Natural killer cell (primary cell): ENCODE data around the gene RCAN2. TPM values are rescaled to one million over a fixed set of nuclear protein-coding genes. Genes with fewer than 3 reads are reported as not detected.

Experiments
- ATAC-seq, 3 donors: fragments of 150-1000 bp in 2 of 3; fragments of 200-7000 bp in 1 of 3; cut with Tn5 transposase; 1 replicate in 1 of 3; 2 replicates in 2 of 3; pipeline ENCODE4 v1.10.0; 2021; ENCODE audit warnings: mild to moderate bottlenecking in 2 of 3, moderate library complexity in 2 of 3
- DNase-seq, 2 donors: peaks; one replicate each; pipeline versions ENCODE4 v3.0.0 to v3.0.0-alpha.2; 2013 to 2021; ENCODE audit warnings: mixed read lengths in 1 of 2
- H3K27ac ChIP-seq: one replicate; pipeline ENCODE4 v1.5.1; 2013; ENCODE audit warnings: mild to moderate bottlenecking, low read length
- H3K27me3 ChIP-seq: one replicate; pipeline ENCODE4 v1.6.1; 2013; ENCODE audit warnings: low read length; ENCODE audit not compliant: control insufficient read depth, insufficient read depth
- H3K36me3 ChIP-seq: one replicate; pipeline ENCODE4 v1.6.1; 2013; ENCODE audit warnings: low read length; ENCODE audit not compliant: control insufficient read depth, insufficient read depth
- H3K4me1 ChIP-seq: one replicate; pipeline ENCODE4 v1.6.1; 2013; ENCODE audit warnings: low read length; ENCODE audit not compliant: control insufficient read depth, insufficient read depth
- H3K4me3 ChIP-seq: one replicate; pipeline ENCODE4 v1.5.1; 2013; ENCODE audit warnings: low read length
- H3K9me3 ChIP-seq: one replicate; pipeline ENCODE4 v1.6.1; 2013; ENCODE audit warnings: low read length; ENCODE audit not compliant: control insufficient read depth, insufficient read depth
- H3K27ac Mint-ChIP-seq, 2 donors: one replicate each; pipeline ENCODE4 v1.8.0; 2022; ENCODE audit warnings: mild to moderate bottlenecking in 2 of 2, mixed read lengths in 2 of 2, moderate library complexity in 1 of 2
- H3K27me3 Mint-ChIP-seq, 2 donors: one replicate each; pipeline ENCODE4 v1.8.0; 2022; ENCODE audit warnings: low read depth in 2 of 2, mixed read lengths in 2 of 2
- H3K36me3 Mint-ChIP-seq: one replicate; pipeline ENCODE4 v1.8.0; 2022; ENCODE audit warnings: mixed read lengths
- H3K4me1 Mint-ChIP-seq, 2 donors: one replicate each; pipeline ENCODE4 v1.8.0; 2022; ENCODE audit warnings: mixed read lengths in 2 of 2
- H3K4me3 Mint-ChIP-seq: one replicate; pipeline ENCODE4 v1.8.0; 2022; ENCODE audit warnings: mild to moderate bottlenecking, moderate library complexity, mixed read lengths
- H3K9me3 Mint-ChIP-seq, 2 donors: one replicate each; pipeline ENCODE4 v1.8.0; 2022; ENCODE audit warnings: mixed read lengths in 2 of 2
- WGBS: methylation state at CpG from one replicate; pipeline ENCODE4 v1.1.7; 2013; ENCODE audit warnings: missing lambda C conversion rate; ENCODE audit not compliant: insufficient coverage; 5-methylcytosine and 5-hydroxymethylcytosine counted together
- intact Hi-C: fragments of 100-400 bp; cut with micrococcal nuclease; formaldehyde crosslinking; loops from one replicate; pipeline ENCODE4 v1.14.2; 2022
- total RNA-seq, 4 donors: library from RNA; stranded (reverse); fragments of 120-200 nt in 1 of 4; gene quantifications; one replicate each; pipeline versions ENCODE4 v1.2.3 to v1.2.4, GENCODE V29; 2013 to 2022
- TF ChIP-seq, protein P1 (sequence below): fragments of 200-600 bp; IDR thresholded peaks from one replicate; pipeline ENCODE4 v1.8.0; 2022; ENCODE audit warnings: antibody characterized with exemption

RCAN2 gene
- total RNA-seq, 3 donors from 2014 or later (not counting 1 experiment from before 2014, with no cell fraction given): 0.43 TPM; not detected in 2

- no peak overlapping the region for H3K4me3 ChIP-seq
- TF ChIP-seq, protein P1, sequence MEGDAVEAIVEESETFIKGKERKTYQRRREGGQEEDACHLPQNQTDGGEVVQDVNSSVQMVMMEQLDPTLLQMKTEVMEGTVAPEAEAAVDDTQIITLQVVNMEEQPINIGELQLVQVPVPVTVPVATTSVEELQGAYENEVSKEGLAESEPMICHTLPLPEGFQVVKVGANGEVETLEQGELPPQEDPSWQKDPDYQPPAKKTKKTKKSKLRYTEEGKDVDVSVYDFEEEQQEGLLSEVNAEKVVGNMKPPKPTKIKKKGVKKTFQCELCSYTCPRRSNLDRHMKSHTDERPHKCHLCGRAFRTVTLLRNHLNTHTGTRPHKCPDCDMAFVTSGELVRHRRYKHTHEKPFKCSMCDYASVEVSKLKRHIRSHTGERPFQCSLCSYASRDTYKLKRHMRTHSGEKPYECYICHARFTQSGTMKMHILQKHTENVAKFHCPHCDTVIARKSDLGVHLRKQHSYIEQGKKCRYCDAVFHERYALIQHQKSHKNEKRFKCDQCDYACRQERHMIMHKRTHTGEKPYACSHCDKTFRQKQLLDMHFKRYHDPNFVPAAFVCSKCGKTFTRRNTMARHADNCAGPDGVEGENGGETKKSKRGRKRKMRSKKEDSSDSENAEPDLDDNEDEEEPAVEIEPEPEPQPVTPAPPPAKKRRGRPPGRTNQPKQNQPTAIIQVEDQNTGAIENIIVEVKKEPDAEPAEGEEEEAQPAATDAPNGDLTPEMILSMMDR: no peak
- no peaks in the 10 kb centered on the region for H3K36me3 ChIP-seq
- no peak overlapping the region for H3K27ac ChIP-seq
- no peak for ATAC-seq
- H3K4me1 ChIP-seq: peaks cover 14% of the 10 kb centered on the region
- Mint-ChIP-seq H3K4me1 (peaks cover 16 to 37% of the 10 kb centered on the region in 2 donors), H3K27me3 (peaks cover 0 to 10% of the 10 kb centered on the region in 2 donors), H3K36me3 (no peaks in the 10 kb centered on the region), H3K27ac (peak overlapping the region in 1 of 2 donors; percentile 80), H3K9me3 (no peaks in the 10 kb centered on the region), H3K4me3 (no peak overlapping the region)
- no peaks in the 10 kb centered on the region for H3K27me3 ChIP-seq
- no peak for DNase-seq
- no peaks in the 10 kb centered on the region for H3K9me3 ChIP-seq
- intact Hi-C loops: no loop called here
Measured at GRCh38 chr6:46380152-46380807, 111.0 kb downstream of the RCAN2 start.

DNA sequence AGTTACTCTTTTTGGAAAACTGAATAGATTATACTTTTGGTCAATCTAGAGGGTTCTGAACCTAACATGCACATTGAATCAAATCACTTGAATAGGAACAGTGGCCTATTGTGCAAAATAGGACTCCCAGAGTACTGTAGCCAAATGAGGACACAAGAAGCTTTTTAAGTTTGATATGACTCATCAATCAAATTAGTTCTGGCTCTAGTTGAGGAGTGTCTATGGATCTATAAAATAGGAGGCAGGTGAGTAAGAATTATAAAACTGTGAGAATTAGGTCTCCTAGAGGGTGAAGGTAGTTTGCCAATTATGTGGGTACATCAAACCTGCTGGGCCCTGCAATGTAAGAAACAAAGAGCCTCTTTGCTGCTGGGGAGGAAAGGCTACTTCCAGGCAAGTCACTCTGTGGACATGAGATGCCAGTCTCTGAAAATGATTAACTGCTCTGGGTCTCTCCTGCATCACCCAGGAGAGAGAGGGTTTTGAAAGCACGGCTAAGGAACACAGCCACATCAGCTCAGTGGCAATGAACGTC, 112.3 kb downstream of the RCAN2 start:
- Histone ChIP-seq H3K4me3 (no peak overlapping the region), H3K4me1 (peaks cover 14% of the 10 kb centered on the region), H3K27me3 (no peaks in the 10 kb centered on the region), H3K36me3 (no peaks in the 10 kb centered on the region), H3K27ac (no peak overlapping the region), H3K9me3 (no peaks in the 10 kb centered on the region)
- intact Hi-C loops: no loop called here
- WGBS: 92% methylated on average over 2 of the region's 2 CpGs
- no peak for ATAC-seq
- TF ChIP-seq, protein P1: no peak
- Mint-ChIP-seq H3K4me1 (peaks cover 16 to 37% of the 10 kb centered on the region in 2 donors), H3K36me3 (no peaks in the 10 kb centered on the region), H3K9me3 (no peaks in the 10 kb centered on the region), H3K4me3 (no peak overlapping the region), H3K27ac (peak overlapping the region; percentile 45 to 80), H3K27me3 (peaks cover 0 to 4% of the 10 kb centered on the region in 2 donors)
- no peak for DNase-seq

DNA sequence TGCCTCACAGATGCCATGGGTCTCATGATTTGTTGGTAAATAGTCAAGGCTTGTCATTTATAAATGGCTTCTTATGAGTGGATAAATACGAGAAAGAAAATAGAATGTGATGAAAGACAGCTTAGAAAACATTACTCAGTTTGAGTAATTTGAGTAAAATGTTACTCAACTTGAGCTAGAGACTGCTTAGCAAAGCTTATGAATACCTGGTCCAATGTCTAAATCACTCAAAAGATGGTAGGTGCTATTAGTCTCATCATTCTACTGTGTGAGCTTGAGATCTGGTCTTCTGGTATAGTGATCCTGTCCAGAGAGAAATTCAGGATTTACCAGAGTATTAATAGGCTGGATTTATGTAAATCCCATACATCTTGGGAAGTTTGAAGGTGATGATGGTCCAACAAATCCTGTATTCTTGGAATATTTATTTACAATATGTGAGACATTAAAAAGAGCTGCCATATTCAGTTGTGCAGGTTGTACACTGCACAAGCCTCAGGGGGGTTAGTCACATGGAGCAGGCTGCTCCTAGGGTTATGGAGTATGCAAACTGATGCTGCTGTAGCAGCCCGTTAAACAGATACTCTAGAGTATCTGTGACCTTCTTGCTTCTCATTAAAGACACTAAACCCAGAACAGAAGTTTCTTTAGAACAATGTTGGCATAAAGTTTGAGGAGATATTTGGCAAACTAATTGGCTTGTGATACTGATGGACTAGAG, 112.9 kb downstream of the RCAN2 start:
- no peaks in the 10 kb centered on the region for H3K36me3 ChIP-seq
- no peak overlapping the region for H3K27ac ChIP-seq
- H3K27ac Mint-ChIP-seq: peak overlapping the region; percentile 45 to 80
- no peaks in the 10 kb centered on the region for H3K9me3 Mint-ChIP-seq
- WGBS: 94% methylated on average over 2 of the region's 2 CpGs
- H3K4me1 Mint-ChIP-seq: peaks cover 16 to 37% of the 10 kb centered on the region in 2 donors
- no peak overlapping the region for H3K4me3 Mint-ChIP-seq
- no peaks in the 10 kb centered on the region for H3K27me3 ChIP-seq
- H3K4me3 ChIP-seq: no peak overlapping the region
- H3K27me3 Mint-ChIP-seq: peaks cover 0 to 2% of the 10 kb centered on the region in 2 donors
- no peaks in the 10 kb centered on the region for H3K9me3 ChIP-seq
- peaks cover 14% of the 10 kb centered on the region for H3K4me1 ChIP-seq
- H3K36me3 Mint-ChIP-seq: no peaks in the 10 kb centered on the region
- DNase-seq (no peak), ATAC-seq (no peak)
- TF ChIP-seq, protein P1: no peak
- intact Hi-C loops: no loop called here
